ENCODE results near the gene ADGRE3.

ADGRE3 gene

GRCh38 chr19:14703833-14704232 lies 29.2 kb upstream of the ADGRE3 start:
- Mint-ChIP-seq H3K27me3 (ENCODE audit: low read depth) (no peaks in the 10 kb centered on the region), H3K4me3 (no peak overlapping the region), H3K27ac (no peak overlapping the region), H3K36me3 (ENCODE audit: low read depth) (peaks cover 89% of the 10 kb centered on the region), H3K4me1 (no peaks in the 10 kb centered on the region), H3K9me3 (peaks cover 17% of the 10 kb centered on the region)
- no peak for TF ChIP-seq CTCF (IDR thresholded peaks at IDR 0.05; ENCODE audit: unreplicated experiment in 3 of 3)

GRCh38 chr19:14700711-14701375 lies 26.2 kb upstream of the ADGRE3 start:
- Mint-ChIP-seq H3K36me3 (ENCODE audit: low read depth) (peaks cover 85% of the 10 kb centered on the region), H3K27me3 (ENCODE audit: low read depth) (no peaks in the 10 kb centered on the region), H3K9me3 (peaks cover 15% of the 10 kb centered on the region), H3K4me1 (no peaks in the 10 kb centered on the region), H3K27ac (no peak overlapping the region), H3K4me3 (no peak overlapping the region)
- TF ChIP-seq CTCF (IDR thresholded peaks at IDR 0.05; ENCODE audit: unreplicated experiment in 3 of 3) = no peak

- H3K4me3 Mint-ChIP-seq = no peak overlapping the region
- peaks cover 83% of the 10 kb centered on the region for H3K36me3 Mint-ChIP-seq (ENCODE audit: low read depth)
- H3K4me1 Mint-ChIP-seq = no peaks in the 10 kb centered on the region
- H3K27ac Mint-ChIP-seq = no peak overlapping the region
- no peak for TF ChIP-seq CTCF (IDR thresholded peaks at IDR 0.05; ENCODE audit: unreplicated experiment in 3 of 3)
- peaks cover 15% of the 10 kb centered on the region for H3K9me3 Mint-ChIP-seq
- H3K27me3 Mint-ChIP-seq (ENCODE audit: low read depth) = no peaks in the 10 kb centered on the region
These were observed 25.0 kb upstream of the ADGRE3 start for GRCh38 chr19:14699641-14700040.

- H3K36me3 Mint-ChIP-seq (ENCODE audit: low read depth) = peaks cover 51% of the 10 kb centered on the region
- H3K4me1 Mint-ChIP-seq = peaks cover 5% of the 10 kb centered on the region
- no peak overlapping the region for H3K4me3 Mint-ChIP-seq
- TF ChIP-seq CTCF (IDR thresholded peaks at IDR 0.05; ENCODE audit: unreplicated experiment in 3 of 3) = no peak
- H3K9me3 Mint-ChIP-seq = no peaks in the 10 kb centered on the region
- no peak overlapping the region for H3K27ac Mint-ChIP-seq
- no peaks in the 10 kb centered on the region for H3K27me3 Mint-ChIP-seq (ENCODE audit: low read depth)
These were observed 20.8 kb upstream of the ADGRE3 start for GRCh38 chr19:14695471-14695870.

- Mint-ChIP-seq H3K4me3 (no peak overlapping the region), H3K27me3 (ENCODE audit: low read depth) (peaks cover 2% of the 10 kb centered on the region), H3K4me1 (peaks cover 8% of the 10 kb centered on the region), H3K36me3 (ENCODE audit: low read depth) (peaks cover 44% of the 10 kb centered on the region), H3K9me3 (no peaks in the 10 kb centered on the region), H3K27ac (no peak overlapping the region)
- TF ChIP-seq CTCF (IDR thresholded peaks at IDR 0.05; ENCODE audit: unreplicated experiment in 3 of 3) = no peak
These were observed 20.1 kb upstream of the ADGRE3 start for GRCh38 chr19:14694641-14695266.
